Omental fat pad (tissue), 4 donors: ENCODE measurements around the gene C19orf25. TPM values are rescaled to one million over a fixed set of nuclear protein-coding genes. Genes with fewer than 3 reads are reported as not detected.
"Not testable (repeated sequence)": the region's sequence is repeated elsewhere in the genome, so short reads cannot be mapped to it uniquely, and the experiment has no call there.

ENCODE experiments used
- ATAC-seq: fragments of 150-250 bp; one replicate; pipeline ENCODE4 v1.9.1; 2016; ENCODE audit warnings: mild to moderate bottlenecking, moderate library complexity; ENCODE audit not compliant: low FRiP score
- DNase-seq: peaks from one replicate; pipeline ENCODE4 v3.0.0-alpha.2; 2019; ENCODE audit warnings: low spot score
- total RNA-seq, 4 donors: library from RNA; depleted of rRNA; stranded (reverse); fragments of >200 nt; gene quantifications; one replicate each; pipeline ENCODE4 v1.1.0, GENCODE V29; 2016
- TF ChIP-seq, protein P1 (sequence below), 3 donors: fragments of 450-650 bp; IDR thresholded peaks; one replicate each; pipeline ENCODE4 v1.5.1; 2016 to 2017; ENCODE audit warnings: antibody characterized with exemption in 3 of 3, mild to moderate bottlenecking in 3 of 3, moderate library complexity in 2 of 3

C19orf25 gene
- total RNA-seq, 4 donors from 2014 or later, result 17.6 to 26.2 (median 20.6) TPM

DNA sequence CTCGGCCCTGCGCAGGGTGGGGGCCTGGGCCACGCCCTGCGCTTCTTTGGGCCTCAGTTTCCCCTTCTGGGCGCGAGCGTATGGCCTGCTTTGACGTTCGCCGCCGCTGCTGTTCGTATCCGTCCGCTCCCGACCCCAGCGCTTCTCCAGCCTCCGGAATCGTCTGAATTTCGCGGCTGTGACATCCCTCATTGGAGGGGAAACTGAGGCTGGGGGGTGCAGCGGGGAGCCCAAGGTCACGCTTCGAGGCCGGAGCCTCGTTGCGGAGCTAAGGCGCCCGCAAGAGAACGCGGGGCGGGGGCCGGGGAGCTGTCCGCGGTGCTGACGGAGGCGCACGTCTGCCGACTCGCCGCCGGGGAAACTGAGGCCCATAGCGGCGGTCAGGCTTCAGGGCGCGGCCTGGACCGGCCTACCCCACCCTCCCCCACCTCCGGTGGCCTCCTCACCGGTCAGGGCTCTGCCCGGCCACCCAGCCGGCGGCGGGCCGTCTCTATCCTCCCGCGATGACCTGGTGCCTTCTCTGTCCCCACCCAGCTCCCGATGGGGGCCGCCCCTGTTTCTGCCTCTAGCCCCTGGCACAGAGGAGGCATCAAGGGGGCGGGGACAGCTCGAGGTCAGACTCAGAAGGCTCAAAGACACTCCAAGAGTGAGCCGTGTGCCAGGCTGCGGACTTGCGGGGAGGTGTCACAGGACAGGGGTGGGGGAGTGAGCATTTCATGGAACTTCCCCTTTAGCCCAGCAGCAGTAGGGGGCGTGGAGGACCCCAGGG is 32.1 kb downstream of the C19orf25 start:
- ATAC-seq, result no peak
- no peak for DNase-seq
- TF ChIP-seq, protein P1, sequence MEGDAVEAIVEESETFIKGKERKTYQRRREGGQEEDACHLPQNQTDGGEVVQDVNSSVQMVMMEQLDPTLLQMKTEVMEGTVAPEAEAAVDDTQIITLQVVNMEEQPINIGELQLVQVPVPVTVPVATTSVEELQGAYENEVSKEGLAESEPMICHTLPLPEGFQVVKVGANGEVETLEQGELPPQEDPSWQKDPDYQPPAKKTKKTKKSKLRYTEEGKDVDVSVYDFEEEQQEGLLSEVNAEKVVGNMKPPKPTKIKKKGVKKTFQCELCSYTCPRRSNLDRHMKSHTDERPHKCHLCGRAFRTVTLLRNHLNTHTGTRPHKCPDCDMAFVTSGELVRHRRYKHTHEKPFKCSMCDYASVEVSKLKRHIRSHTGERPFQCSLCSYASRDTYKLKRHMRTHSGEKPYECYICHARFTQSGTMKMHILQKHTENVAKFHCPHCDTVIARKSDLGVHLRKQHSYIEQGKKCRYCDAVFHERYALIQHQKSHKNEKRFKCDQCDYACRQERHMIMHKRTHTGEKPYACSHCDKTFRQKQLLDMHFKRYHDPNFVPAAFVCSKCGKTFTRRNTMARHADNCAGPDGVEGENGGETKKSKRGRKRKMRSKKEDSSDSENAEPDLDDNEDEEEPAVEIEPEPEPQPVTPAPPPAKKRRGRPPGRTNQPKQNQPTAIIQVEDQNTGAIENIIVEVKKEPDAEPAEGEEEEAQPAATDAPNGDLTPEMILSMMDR (IDR thresholded peaks at IDR 0.05), result no peak

DNA sequence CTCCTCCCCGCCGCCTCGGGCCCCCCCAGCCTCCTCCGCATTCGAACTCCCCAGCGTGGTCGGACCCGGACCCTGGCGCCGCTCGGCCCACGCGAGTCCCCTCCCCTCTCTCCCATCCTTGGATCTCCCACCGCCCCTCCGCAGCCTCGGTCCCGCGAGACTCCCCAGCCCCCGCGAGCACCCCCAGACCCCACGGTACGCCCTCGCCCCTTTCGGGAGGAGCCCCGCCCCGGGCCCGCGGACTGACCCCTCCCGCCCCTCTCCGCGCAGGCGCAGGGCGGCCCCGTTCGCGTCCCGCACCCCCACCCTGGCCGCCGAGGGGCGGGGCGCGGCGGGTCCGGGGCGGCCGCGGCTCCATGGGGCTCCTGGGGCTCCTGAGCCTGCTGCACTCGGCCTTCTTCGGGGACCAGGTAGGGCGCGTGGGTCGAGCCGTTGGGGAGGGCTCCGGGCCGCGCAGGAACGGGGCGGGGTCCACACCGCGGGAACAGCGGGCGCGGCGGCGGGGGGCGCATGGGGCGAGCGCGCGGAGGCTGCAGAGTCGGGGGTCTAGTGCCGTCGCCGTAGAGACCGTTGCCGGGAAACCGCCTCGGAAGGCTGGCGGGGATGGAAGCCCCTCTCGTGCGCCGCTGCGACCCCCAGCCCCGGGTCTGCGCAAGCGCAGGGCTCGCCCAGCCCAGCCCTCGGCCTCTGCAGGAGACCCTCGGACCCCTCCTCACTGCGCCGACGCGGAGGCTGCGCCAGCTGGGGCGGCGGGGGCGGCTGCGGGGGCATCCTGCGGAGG is 32.9 kb downstream of the C19orf25 start:
- TF ChIP-seq, protein P1 (IDR thresholded peaks at IDR 0.05), result no peak
- DNase-seq (no peak), ATAC-seq (no peak)

DNA sequence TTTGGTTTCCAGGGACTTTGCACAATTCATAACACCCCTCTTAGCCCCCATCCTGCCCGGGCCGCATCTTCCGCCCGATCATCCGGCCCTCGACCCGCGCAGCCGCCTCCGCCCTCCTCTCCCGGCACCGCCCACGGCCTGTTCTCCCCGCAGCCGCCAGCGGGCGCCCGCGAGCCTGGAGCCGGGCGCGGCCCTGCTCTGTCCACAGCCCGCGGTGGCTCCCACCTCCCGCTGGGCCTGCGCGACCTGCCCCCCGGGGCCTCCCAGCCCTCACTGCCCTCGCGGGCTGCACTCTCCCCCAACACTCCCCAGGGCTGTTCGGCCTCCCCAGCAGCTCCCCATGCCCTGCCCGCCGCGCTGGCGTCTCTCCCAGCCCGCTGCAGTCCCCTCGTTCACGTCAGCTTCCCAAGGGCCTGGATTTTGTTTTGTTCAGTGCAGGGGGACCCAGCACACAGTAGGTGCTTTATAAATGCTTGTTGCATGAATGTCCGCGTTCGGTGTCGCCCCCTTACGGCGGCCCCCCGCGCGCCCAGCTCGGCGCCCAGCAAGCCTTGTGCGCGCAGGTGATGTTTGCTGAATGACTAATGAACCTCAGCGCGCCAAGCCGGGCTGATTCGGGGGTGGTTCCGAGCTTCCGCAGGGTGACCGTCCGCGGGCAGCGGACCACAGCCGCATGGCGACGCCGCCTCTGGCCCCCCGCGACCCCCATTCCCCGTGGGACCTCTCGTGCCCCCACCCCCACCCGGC is 33.7 kb downstream of the C19orf25 start:
- ATAC-seq (peak; percentile 83), DNase-seq (peak; percentile 54)
- TF ChIP-seq, protein P1 (IDR thresholded peaks at IDR 0.05), result peak in 2 of 3 donors; percentile 54 to 58

DNA sequence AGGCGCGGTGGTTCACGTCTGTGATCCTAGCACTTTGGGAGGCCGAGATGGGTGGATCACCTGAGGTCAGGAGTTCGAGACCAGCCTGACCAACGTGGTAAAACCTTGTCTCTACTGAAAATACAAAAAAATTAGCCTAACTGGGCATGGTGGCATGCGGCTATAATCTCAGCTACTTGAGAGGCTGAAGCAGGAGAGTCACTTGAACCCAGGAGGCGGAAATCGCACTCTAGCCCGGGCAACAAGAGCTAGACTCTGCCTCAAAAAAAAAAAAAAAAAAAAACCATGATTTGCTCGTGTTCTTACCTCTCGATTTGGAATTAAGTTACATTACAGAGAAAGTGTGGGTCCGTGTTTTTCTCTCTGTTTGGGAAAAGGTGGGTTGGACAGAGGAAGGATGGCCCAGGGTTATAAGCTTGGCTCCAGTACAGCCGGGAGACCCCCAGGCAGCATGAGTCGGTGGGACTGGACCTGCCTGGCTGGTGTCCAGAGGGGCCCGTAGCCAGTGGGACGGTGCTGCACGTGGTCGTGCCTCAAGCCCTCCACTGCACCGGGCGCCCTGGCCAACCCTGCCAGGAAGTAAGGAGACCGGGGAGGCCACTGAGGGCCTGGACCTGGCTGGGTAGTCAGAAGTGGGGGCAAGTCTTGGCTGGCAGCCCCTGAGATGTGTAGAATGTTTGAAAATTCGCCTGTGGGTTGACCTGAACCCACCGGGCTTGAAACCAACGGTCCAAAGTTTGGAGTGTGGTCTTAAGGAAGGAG is 37.2 kb downstream of the C19orf25 start:
- DNase-seq, result no peak
- ATAC-seq, result no peak
- TF ChIP-seq, protein P1 (IDR thresholded peaks at IDR 0.05), result no peak

DNA sequence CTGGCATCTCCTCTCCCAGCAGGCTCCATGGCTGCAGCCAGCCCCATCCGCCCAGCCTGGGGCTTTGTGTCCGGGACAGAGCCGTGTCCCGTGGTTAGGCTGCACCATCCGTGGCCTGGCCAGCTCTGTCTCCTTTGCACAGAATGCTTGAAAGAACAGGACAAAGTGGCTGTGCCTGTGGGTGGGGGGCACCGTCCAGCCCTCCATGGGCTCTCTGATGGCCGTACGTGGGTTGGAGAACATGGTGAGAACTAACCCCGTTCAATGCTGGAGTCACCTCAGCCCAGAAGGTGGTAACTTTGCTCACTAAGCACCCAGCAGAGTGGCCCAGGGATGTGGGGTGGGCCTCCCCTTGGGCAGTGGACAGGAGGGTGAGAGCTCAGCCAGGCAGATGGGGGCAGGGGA is 38.0 kb downstream of the C19orf25 start:
- ATAC-seq (no peak), DNase-seq (no peak)
- TF ChIP-seq, protein P1 (IDR thresholded peaks at IDR 0.05), result no peak

DNA sequence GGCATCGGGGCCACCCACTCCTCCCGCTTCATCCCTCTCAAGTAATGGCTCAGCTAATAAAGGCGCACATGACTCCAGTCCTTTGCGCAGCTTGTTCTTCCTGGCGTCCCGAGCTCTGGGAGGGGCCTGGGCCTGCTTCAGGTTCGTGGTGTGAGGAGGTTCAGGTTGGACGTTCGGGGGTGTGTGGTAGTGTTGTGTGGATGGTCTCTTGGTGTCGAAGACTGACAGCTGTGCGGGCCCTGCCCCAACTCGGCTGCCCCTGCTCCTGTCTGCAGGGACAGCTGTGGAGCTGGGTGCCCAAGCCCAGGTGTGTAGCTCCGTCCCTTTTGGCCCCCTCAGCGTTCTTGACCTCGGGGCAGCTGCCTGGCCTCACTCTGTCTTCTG is 38.6 kb downstream of the C19orf25 start:
- ATAC-seq, result no peak
- no peak for DNase-seq
- TF ChIP-seq, protein P1 (IDR thresholded peaks at IDR 0.05), result no peak

DNA sequence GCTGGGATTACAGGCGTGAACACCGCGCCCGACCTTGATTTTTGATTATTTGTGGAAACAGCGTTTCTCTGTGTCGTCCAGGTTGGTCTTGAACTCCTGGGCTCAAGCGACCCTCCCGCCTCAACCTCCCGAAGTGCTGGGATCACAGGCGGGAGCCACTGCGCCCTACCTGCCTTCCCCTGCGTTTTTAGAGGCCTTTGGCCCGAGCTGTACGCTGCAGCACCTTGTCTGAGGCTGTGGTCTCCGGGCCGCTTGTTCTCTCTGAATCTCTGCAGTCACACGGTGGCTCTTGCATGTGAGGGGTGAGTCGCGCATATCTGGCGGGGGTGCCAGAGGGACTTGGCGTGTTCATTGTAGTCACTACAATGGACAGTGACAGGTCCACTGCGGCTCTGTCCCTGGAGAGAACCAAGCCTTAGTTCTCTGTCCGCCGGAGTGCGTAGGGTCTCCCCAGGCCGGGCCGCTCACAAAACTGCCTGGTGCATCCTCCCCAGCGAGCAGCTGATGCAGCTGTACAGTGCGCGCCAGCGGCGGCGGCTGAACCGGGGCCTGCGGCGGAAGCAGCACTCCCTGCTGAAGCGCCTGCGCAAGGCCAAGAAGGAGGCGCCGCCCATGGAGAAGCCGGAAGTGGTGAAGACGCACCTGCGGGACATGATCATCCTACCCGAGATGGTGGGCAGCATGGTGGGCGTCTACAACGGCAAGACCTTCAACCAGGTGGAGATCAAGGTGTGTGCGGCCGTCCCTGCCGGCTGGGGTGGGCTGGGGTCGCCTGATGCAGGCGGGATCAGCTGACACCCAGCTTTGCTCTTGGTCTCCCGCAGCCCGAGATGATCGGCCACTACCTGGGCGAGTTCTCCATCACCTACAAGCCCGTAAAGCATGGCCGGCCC is 39.2 kb downstream of the C19orf25 start:
- DNase-seq, ATAC-seq: not testable (repeated sequence)
